Spleen (tissue), 11 donors: ENCODE data around the gene ZNF177. TPM values are rescaled to one million over a fixed set of nuclear protein-coding genes. Genes with fewer than 3 reads are reported as not detected.

Experiments used
- DNase-seq: peaks from one replicate; pipeline ENCODE4 v3.0.0-alpha.2; 2020
- H3K27ac ChIP-seq, 8 donors: fragments of 200-600 bp; sonication (generic) in 7 of 8; 1 replicate in 4 of 8; 2 replicates in 4 of 8; pipeline versions ENCODE4 v1.5.0 to v1.8.0; 2016 to 2021; ENCODE audit warnings: inconsistent platforms in 4 of 8, mild to moderate bottlenecking in 4 of 8, moderate library complexity in 1 of 8
- H3K27me3 ChIP-seq, 7 donors: fragments of 200-600 bp; sonication (generic) in 6 of 7; replicated peaks in 1 of 7; 1 replicate in 4 of 7; 2 replicates in 3 of 7; pipeline versions ENCODE4 v1.5.0 to v1.8.0; 2016 to 2021; ENCODE audit warnings: inconsistent platforms in 3 of 7, mild to moderate bottlenecking in 1 of 7
- H3K36me3 ChIP-seq, 6 donors: fragments of 200-600 bp; sonication (generic) in 5 of 6; 1 replicate in 4 of 6; 2 replicates in 2 of 6; pipeline versions ENCODE4 v1.5.0 to v1.8.0; 2016 to 2021; ENCODE audit warnings: inconsistent platforms in 2 of 6
- H3K4me1 ChIP-seq, 6 donors: fragments of 200-600 bp; sonication (generic) in 5 of 6; 1 replicate in 3 of 6; 2 replicates in 3 of 6; pipeline versions ENCODE4 v1.5.0 to v1.8.0; 2016 to 2021; ENCODE audit warnings: inconsistent platforms in 3 of 6
- H3K4me3 ChIP-seq, 8 donors: fragments of 200-600 bp; sonication (generic) in 7 of 8; 1 replicate in 4 of 8; 2 replicates in 4 of 8; pipeline versions ENCODE4 v1.5.0 to v1.8.0; 2016 to 2021; ENCODE audit warnings: inconsistent platforms in 4 of 8, mild to moderate bottlenecking in 4 of 8, moderate library complexity in 2 of 8
- H3K9me3 ChIP-seq, 8 donors: fragments of 200-600 bp; sonication (generic) in 7 of 8; 1 replicate in 4 of 8; 2 replicates in 4 of 8; pipeline versions ENCODE4 v1.5.0 to v1.8.0; 2016 to 2021; ENCODE audit warnings: inconsistent platforms in 4 of 8
- POLR2A ChIP-seq, 3 donors: fragments of 450-650 bp; IDR thresholded peaks; one replicate each; pipeline ENCODE4 v1.5.1; 2017; ENCODE audit warnings: antibody characterized with exemption in 3 of 3, mild to moderate bottlenecking in 1 of 3
- POLR2AphosphoS5 ChIP-seq, 3 donors: sonication (generic); formaldehyde crosslinking; IDR thresholded peaks; one replicate each; pipeline ENCODE4 v1.5.1; 2017; ENCODE audit warnings: antibody characterized with exemption in 3 of 3
- WGBS, 5 donors: extraction: QIAGEN DNeasy Blood & Tissue Kit in 3 of 5; methylation state at CpG; one replicate each; pipeline versions ENCODE4 v1.1.5 to v1.1.7; 2013 to 2018; 5-methylcytosine and 5-hydroxymethylcytosine counted together
- intact Hi-C: fragments of 100-400 bp; cut with DNase I; formaldehyde crosslinking; loops from one replicate; pipeline ENCODE4 v1.15.0; 2023; ENCODE audit warnings: low total_unique reads
- polyA plus RNA-seq, 3 donors: library from polyadenylated mRNA; stranded (reverse); fragments of 200-250 nt; gene quantifications; one replicate each; pipeline ENCODE4 v1.2.1, GENCODE V29; 2013
- total RNA-seq, 7 donors: library from RNA; depleted of rRNA in 3 of 7; stranded (reverse); fragments of >200 nt in 3 of 7; fragmentation: NEBNext Ultra II Directional in 4 of 7; extraction: Animal tissue kit (Norgen Biotek cat#: 25700) in 4 of 7; gene quantifications; one replicate each; pipeline versions ENCODE4 v1.1.0 to v1.2.1, GENCODE V29; 2016 to 2021
- TF ChIP-seq, protein P1 (sequence below), 11 experiments: fragments of 200-600 bp in 7 of 11; fragments of 450-650 bp in 4 of 11; sonication (generic) in 4 of 11; IDR thresholded peaks in 8 of 11; conservative IDR thresholded peaks in 3 of 11; 1 replicate in 7 of 11; 2 replicates in 4 of 11; pipeline versions ENCODE4 v1.4.0 to v1.8.0; 2016 to 2021; ENCODE audit warnings: antibody characterized with exemption in 11 of 11, inconsistent platforms in 4 of 11, mild to moderate bottlenecking in 1 of 11
- donor health status: healthy with polysubstance abuse.
- donor health status: DM: no; HTN: no; CAD: no; lungs with moderate emphysema.
- donor health status: DM: no; HTN: no; CAD: no.
- donor health status: Bipolar disorder and iron deficiency.
- donor health status: healthy.
- donor health status: DM: no; HTN: no; CAD: no.
- donor health status: DM: yes; HTN: yes; CAD: no.

The ZNF177 gene
- total and polyA plus RNA-seq, 10 donors = 1.1 to 5.2 (median 2.6) TPM

DNA sequence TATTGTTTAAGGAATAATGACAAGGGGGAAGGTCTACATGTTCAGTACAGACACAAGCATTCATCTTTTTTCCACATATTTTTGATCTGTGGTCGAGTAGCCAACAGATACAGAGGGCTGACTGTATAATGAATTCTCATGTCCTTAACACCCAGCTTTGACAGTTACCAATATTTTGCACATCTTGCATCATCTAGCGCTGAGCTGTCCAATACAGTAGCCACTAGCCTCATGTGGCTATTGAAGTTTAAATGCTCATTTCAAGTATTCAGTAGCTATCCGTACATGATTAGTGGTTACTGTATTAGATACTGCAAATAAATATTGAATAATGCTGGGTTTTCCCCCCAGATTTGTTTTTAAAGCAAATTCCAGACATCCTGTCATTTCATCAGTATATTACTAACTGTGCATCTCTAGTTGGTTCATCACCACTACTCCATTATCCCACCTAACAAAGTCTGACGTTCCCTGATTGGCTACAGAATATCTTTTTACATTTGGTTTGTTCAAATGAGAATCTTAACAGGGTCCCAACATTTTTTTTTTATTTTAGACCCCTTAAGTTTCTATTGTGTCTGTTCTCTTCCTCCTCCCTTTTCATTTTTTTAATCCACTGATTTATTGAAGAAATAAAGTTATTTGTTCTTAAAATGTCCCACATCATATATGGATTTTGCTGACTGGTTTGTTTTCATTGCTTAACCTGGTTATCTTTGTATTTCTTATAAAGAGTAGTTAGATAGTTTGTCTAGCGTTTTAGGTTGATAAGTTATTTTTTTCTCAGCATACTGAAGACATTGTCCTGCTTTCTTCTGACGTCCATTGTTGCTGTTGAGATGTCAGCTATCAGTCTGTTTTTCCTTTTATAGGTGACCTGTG, 8.2 kb downstream of the ZNF177 start:
- 86 to 92% (median 89%) methylated on average over 6 of the region's 6 CpGs for WGBS, 5 donors
- H3K36me3 ChIP-seq = peaks cover 0 to 74% (median 16%) of the 10 kb centered on the region in 6 donors
- no peaks in the 10 kb centered on the region for H3K27me3 ChIP-seq
- DNase-seq = no peak
- H3K4me3 ChIP-seq = no peak overlapping the region
- intact Hi-C loops = no loop called here
- TF ChIP-seq POLR2A (IDR thresholded peaks at IDR 0.05) (no peak), POLR2AphosphoS5 (IDR thresholded peaks at IDR 0.05) (no peak)
- TF ChIP-seq, protein P1, sequence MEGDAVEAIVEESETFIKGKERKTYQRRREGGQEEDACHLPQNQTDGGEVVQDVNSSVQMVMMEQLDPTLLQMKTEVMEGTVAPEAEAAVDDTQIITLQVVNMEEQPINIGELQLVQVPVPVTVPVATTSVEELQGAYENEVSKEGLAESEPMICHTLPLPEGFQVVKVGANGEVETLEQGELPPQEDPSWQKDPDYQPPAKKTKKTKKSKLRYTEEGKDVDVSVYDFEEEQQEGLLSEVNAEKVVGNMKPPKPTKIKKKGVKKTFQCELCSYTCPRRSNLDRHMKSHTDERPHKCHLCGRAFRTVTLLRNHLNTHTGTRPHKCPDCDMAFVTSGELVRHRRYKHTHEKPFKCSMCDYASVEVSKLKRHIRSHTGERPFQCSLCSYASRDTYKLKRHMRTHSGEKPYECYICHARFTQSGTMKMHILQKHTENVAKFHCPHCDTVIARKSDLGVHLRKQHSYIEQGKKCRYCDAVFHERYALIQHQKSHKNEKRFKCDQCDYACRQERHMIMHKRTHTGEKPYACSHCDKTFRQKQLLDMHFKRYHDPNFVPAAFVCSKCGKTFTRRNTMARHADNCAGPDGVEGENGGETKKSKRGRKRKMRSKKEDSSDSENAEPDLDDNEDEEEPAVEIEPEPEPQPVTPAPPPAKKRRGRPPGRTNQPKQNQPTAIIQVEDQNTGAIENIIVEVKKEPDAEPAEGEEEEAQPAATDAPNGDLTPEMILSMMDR (IDR thresholded peaks at IDR 0.05 in 8 of 11, conservative IDR thresholded peaks at IDR 0.05 in 3 of 11) = no peak
- no peak overlapping the region for H3K27ac ChIP-seq
- H3K4me1 ChIP-seq = no peaks in the 10 kb centered on the region
- peaks cover 19 to 100% (median 100%) of the 10 kb centered on the region in 8 donors for H3K9me3 ChIP-seq

DNA sequence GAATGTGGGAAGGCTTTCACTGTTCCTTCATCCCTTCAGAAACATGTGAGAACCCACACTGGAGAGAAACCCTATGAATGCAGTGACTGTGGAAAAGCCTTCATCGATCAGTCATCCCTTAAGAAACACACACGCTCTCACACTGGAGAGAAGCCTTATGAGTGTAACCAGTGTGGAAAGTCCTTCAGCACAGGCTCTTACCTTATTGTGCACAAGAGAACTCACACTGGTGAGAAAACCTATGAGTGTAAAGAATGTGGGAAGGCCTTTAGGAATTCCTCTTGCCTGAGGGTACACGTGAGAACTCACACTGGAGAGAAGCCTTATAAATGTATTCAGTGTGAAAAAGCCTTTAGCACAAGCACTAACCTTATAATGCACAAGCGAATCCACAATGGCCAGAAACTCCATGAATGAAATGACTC, 18.6 kb downstream of the ZNF177 start:
- Histone ChIP-seq H3K27me3 (no peaks in the 10 kb centered on the region), H3K4me3 (peak overlapping the region in 1 of 8 donors; percentile 25), H3K27ac (no peak overlapping the region), H3K36me3 (peaks cover 49 to 100% (median 99%) of the 10 kb centered on the region in 6 donors), H3K4me1 (no peaks in the 10 kb centered on the region), H3K9me3 (peaks cover 64 to 100% (median 100%) of the 10 kb centered on the region in 8 donors)
- TF ChIP-seq POLR2A (IDR thresholded peaks at IDR 0.05) (no peak), POLR2AphosphoS5 (IDR thresholded peaks at IDR 0.05) (no peak)
- TF ChIP-seq, protein P1 (IDR thresholded peaks at IDR 0.05 in 8 of 11, conservative IDR thresholded peaks at IDR 0.05 in 3 of 11) = no peak
- WGBS, 5 donors = 74 to 87% (median 81%) methylated on average over 4 of the region's 4 CpGs
- intact Hi-C loops = no loop called here
- no peak for DNase-seq

DNA sequence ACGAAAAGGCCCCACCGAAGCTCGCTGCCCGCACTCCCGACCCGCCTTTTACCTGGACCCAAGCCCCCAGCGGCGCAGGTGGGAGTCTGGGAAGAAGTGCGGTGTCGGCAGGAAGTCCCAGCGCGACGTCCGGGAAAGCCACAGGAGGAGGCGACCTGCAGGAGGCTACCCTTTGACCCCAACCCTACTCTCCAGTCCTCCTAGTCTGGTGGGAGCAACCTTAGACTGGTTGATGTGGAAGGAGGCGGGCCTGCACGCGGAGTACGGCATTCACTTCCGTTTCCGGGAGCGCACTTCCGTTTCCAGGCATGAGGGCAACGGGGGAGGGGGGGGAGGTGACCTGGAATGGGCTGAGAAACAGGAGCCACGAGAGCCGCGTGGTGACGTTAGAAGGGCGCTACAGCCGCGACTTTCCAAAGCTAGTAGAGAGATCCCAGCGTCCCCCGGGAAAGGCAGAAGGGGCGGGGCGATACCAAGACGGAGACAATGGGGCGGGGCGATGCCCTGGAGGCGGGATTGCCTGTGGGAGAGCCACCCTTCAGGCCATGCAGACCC, 44.1 kb downstream of the ZNF177 start:
- H3K27ac ChIP-seq = peak overlapping the region in 5 of 8 donors; percentile 11 to 66 (median 43)

More for the DNA sequence above, 44.1 kb downstream of the ZNF177 start:
- Histone ChIP-seq H3K27me3 (no peaks in the 10 kb centered on the region), H3K36me3 (peaks cover 0 to 7% (median 0%) of the 10 kb centered on the region in 6 donors), H3K4me1 (peaks cover 0 to 14% (median 4%) of the 10 kb centered on the region in 6 donors), H3K9me3 (peaks cover 19 to 100% (median 97%) of the 10 kb centered on the region in 8 donors), H3K4me3 (peak overlapping the region; percentile 44 to 73 (median 48))
- intact Hi-C loops = no loop called here
- peak; percentile 83 for DNase-seq
- WGBS, 5 donors = 6 to 17% (median 10%) methylated on average over 32 to 39 of the region's 39 CpGs
- no peak for TF ChIP-seq POLR2A (IDR thresholded peaks at IDR 0.05)
- peak in 2 of 3 donors; percentile 27 to 52 for TF ChIP-seq POLR2AphosphoS5 (IDR thresholded peaks at IDR 0.05)
- TF ChIP-seq, protein P1 (IDR thresholded peaks at IDR 0.05 in 8 of 11, conservative IDR thresholded peaks at IDR 0.05 in 3 of 11) = no peak
